Lower leg skin (tissue), 3 donors: ENCODE data around the gene GRIK2.

ENCODE experiments used
- POLR2A ChIP-seq, 2 donors: fragments of 450-650 bp; IDR thresholded peaks; one replicate each; pipeline ENCODE4 v1.6.1; 2016 to 2017; ENCODE audit warnings: antibody characterized with exemption in 2 of 2, mild to moderate bottlenecking in 1 of 2, moderate library complexity in 1 of 2
- TF ChIP-seq, protein P1 (sequence below), 3 donors: fragments of 450-650 bp; IDR thresholded peaks; one replicate each; pipeline ENCODE4 v1.5.1; 2016; ENCODE audit warnings: antibody characterized with exemption in 3 of 3, mild to moderate bottlenecking in 3 of 3, moderate library complexity in 2 of 3

DNA sequence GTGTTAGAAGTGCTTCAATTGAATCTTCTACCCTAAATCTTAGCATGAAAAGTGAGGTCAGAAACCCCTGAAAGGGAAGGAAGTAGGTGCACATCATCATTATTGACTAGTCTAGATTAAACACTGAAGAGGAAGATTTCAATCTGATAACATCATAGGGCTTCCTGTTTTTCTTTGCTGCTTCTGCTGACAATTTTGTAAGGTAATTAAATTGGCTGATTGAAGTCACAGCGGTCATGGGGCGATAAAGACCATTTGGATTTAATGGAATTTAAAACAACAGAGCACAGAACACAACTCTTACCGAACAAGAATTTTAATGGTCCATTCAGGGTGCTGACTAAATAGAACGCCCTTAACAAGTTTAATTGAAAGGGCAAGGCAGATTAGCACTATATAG, 11.3 kb downstream of the GRIK2 start:
- TF ChIP-seq, protein P1, sequence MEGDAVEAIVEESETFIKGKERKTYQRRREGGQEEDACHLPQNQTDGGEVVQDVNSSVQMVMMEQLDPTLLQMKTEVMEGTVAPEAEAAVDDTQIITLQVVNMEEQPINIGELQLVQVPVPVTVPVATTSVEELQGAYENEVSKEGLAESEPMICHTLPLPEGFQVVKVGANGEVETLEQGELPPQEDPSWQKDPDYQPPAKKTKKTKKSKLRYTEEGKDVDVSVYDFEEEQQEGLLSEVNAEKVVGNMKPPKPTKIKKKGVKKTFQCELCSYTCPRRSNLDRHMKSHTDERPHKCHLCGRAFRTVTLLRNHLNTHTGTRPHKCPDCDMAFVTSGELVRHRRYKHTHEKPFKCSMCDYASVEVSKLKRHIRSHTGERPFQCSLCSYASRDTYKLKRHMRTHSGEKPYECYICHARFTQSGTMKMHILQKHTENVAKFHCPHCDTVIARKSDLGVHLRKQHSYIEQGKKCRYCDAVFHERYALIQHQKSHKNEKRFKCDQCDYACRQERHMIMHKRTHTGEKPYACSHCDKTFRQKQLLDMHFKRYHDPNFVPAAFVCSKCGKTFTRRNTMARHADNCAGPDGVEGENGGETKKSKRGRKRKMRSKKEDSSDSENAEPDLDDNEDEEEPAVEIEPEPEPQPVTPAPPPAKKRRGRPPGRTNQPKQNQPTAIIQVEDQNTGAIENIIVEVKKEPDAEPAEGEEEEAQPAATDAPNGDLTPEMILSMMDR (IDR thresholded peaks at IDR 0.05) = no peak
- TF ChIP-seq POLR2A (IDR thresholded peaks at IDR 0.05) = no peak
